Testis (tissue), 3 donors: ENCODE data around the gene BSG. TPM values are rescaled to one million over a fixed set of nuclear protein-coding genes. Genes with fewer than 3 reads are reported as not detected.

ENCODE experiments used
- DNase-seq: peaks from one replicate; pipeline ENCODE4 v3.0.0-alpha.2; 2019
- H3K27ac ChIP-seq, 2 donors: fragments of 200-600 bp; sonication (generic); one replicate each; pipeline ENCODE4 v1.5.1; 2019
- H3K27me3 ChIP-seq: fragments of 200-600 bp; sonication (generic); one replicate; pipeline ENCODE4 v1.5.1; 2019
- H3K36me3 ChIP-seq: fragments of 200-600 bp; sonication (generic); one replicate; pipeline ENCODE4 v1.5.1; 2017; ENCODE audit warnings: low read depth; ENCODE audit errors: missing control alignments
- H3K4me1 ChIP-seq: fragments of 200-600 bp; sonication (generic); one replicate; pipeline ENCODE4 v1.5.1; 2019
- H3K4me3 ChIP-seq, 2 donors: fragments of 200-600 bp; sonication (generic); one replicate each; pipeline ENCODE4 v1.5.1; 2017 to 2019
- H3K9me3 ChIP-seq: fragments of 200-600 bp; sonication (generic); one replicate; pipeline ENCODE4 v1.5.1; 2017
- POLR2A ChIP-seq: fragments of 450-650 bp; IDR thresholded peaks from one replicate; pipeline ENCODE4 v1.6.1; 2017; ENCODE audit warnings: antibody characterized with exemption, mild to moderate bottlenecking, moderate library complexity
- WGBS, 2 donors: methylation state at CpG; one replicate each; pipeline ENCODE4 v1.1.5; 2018; 5-methylcytosine and 5-hydroxymethylcytosine counted together
- intact Hi-C: fragments of 100-400 bp; cut with DNase I; formaldehyde crosslinking; loops from one replicate; pipeline ENCODE4 v1.15.1; 2023; ENCODE audit warnings: low total_unique reads
- polyA plus RNA-seq: library from polyadenylated mRNA; stranded (reverse); fragments of 350-450 nt; fragmentation: Illumina TruSeq; extraction: RNeasy Lipid Tissue Mini Kit (QIAGEN cat#74804); gene quantifications from one replicate; pipeline ENCODE4 v1.2.3, GENCODE V29; 2014; ENCODE audit warnings: low read depth, low replicate concordance; ENCODE audit not compliant: insufficient read depth
- total RNA-seq, 2 donors: library from RNA; depleted of rRNA; stranded (reverse); fragments of >200 nt; gene quantifications; one replicate each; pipeline ENCODE4 v1.2.3, GENCODE V29; 2016
- TF ChIP-seq, protein P1 (sequence below), 3 experiments: fragments of 450-650 bp in 2 of 3; fragments of 200-600 bp in 1 of 3; sonication (generic) in 1 of 3; IDR thresholded peaks; one replicate each; pipeline ENCODE4 v1.5.1; 2016 to 2019; ENCODE audit warnings: antibody characterized with exemption in 3 of 3, mild to moderate bottlenecking in 2 of 3, moderate library complexity in 1 of 3

Gene BSG
- total and polyA plus RNA-seq, 3 donors from 2014 or later, result 870 to 1,458 (median 1,391) TPM

DNA sequence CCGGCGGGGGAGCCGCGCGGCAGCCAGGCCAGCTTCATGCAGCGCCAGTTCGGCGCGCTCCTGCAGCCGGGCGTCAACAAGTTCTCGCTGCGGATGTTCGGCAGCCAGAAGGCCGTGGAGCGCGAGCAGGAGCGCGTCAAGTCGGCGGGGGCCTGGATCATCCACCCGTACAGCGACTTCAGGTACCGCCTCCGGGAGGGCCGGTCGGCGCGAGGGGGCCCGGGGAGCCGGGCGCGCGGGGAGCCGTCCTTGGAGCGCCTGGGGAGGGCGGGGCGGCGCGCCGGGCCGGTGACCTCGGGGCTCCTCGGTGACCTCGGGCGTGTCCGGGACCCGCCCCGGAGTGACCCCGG is 18.0 kb downstream of the BSG start:
- no peak overlapping the region for H3K27ac ChIP-seq
- no peaks in the 10 kb centered on the region for H3K36me3 ChIP-seq
- peaks cover 12% of the 10 kb centered on the region for H3K4me1 ChIP-seq
- no peak for TF ChIP-seq POLR2A
- TF ChIP-seq, protein P1, sequence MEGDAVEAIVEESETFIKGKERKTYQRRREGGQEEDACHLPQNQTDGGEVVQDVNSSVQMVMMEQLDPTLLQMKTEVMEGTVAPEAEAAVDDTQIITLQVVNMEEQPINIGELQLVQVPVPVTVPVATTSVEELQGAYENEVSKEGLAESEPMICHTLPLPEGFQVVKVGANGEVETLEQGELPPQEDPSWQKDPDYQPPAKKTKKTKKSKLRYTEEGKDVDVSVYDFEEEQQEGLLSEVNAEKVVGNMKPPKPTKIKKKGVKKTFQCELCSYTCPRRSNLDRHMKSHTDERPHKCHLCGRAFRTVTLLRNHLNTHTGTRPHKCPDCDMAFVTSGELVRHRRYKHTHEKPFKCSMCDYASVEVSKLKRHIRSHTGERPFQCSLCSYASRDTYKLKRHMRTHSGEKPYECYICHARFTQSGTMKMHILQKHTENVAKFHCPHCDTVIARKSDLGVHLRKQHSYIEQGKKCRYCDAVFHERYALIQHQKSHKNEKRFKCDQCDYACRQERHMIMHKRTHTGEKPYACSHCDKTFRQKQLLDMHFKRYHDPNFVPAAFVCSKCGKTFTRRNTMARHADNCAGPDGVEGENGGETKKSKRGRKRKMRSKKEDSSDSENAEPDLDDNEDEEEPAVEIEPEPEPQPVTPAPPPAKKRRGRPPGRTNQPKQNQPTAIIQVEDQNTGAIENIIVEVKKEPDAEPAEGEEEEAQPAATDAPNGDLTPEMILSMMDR (IDR thresholded peaks at IDR 0.05), result no peak
- H3K4me3 ChIP-seq, result peak overlapping the region in 1 of 2 donors; percentile 23
- intact Hi-C loops, result no loop called here
- no CpG with 5 or more reads among the region's 50 CpGs for WGBS, 2 donors
- H3K27me3 ChIP-seq, result no peaks in the 10 kb centered on the region
- DNase-seq, result no peak
- no peaks in the 10 kb centered on the region for H3K9me3 ChIP-seq

DNA sequence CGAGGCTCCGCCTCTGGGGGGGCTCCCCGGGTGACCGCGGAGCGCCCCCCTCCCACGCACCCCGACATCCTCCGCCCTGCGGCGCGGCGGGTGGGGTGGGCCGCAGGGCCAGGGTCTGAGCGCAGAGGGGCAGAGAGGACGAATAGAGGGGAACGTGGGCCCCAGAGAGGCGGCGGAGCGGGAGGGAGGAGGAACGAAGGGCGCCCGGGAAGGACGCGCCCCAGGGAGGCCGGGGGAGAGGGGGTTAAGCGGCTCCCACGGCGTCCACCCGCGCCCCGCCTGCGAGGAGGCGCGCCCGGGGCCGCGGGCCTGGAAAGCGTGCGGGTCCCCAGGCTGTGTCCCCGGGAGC is 18.3 kb downstream of the BSG start:
- no peaks in the 10 kb centered on the region for H3K27me3 ChIP-seq
- no peaks in the 10 kb centered on the region for H3K36me3 ChIP-seq
- H3K27ac ChIP-seq, result no peak overlapping the region
- no peaks in the 10 kb centered on the region for H3K9me3 ChIP-seq
- TF ChIP-seq, protein P1 (IDR thresholded peaks at IDR 0.05), result no peak
- TF ChIP-seq POLR2A, result no peak
- no peak for DNase-seq
- H3K4me3 ChIP-seq, result peak overlapping the region in 1 of 2 donors; percentile 23
- 3% methylated on average over 36 of the region's 41 CpGs; no CpG with 5 or more reads in 1 of the 2 donors for WGBS, 2 donors
- intact Hi-C loops, result no loop called here
- H3K4me1 ChIP-seq, result peaks cover 12% of the 10 kb centered on the region

DNA sequence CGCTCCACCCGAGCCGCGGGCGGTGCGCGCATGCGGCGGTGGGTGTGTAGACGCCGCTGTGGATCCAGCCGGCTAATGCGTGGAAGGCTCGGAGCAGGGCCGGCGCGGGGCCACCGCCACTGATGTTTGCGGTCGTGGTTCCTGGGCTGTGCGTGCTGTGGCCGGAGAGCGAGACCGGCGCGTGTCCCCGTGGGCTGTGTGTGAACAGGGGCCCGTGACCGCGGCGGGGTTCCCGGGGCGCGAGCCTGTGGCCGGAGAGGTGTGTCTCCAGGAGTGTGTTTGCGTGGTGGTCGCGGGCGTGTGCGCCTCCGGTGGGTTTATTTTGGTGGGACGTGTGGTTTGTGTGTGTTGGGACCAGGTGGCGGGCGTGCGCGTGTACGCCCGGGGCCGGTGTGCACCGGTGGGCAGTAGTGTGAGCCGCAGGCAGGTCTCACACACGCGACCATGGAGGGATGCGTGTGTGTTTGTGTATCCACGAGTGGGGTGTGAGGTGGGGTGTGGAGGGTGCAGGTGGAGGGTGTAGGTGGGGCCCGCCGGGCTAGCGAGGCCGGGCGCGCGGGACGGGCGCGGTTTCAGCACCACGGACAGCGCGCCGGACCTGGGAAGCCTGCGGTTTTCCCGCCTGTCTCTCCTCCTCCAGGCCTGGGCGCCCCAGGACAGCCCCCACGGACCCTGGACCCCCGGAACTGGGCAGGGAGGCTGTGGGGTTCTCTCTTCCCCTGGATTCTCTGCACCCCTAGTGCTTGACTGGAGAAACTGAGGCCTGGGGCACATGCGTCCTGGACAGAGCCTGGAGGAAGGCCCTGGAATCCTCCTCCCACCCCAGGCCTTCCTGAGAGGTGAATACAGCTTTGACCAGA is 18.9 kb downstream of the BSG start:
- no peak for DNase-seq

DNA sequence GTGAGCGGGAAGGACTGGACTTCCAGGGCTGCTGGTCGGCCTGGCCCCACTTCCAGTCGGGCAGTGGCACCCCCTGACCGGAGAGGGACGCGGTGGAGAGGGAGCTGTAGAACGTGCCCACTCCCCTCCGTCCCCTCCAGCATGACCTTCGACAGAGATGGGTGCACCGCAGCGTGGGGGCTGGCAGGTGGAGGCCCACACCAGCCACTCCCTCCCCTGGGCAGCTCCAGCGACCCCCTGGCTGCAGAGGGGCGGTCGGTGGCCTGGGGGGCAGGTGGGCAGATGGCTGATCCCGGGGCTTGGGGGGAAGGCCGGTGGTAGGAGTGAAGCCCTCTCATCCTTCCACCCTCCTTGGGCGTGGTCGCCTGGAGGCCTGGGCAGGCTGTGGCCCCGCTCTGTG is 19.7 kb downstream of the BSG start:
- no peak overlapping the region for H3K27ac ChIP-seq
- no peak for DNase-seq
- 79% methylated on average over 17 of the region's 19 CpGs; no CpG with 5 or more reads in 1 of the 2 donors for WGBS, 2 donors
- H3K27me3 ChIP-seq, result no peaks in the 10 kb centered on the region
- H3K9me3 ChIP-seq, result no peaks in the 10 kb centered on the region
- H3K36me3 ChIP-seq, result no peaks in the 10 kb centered on the region
- TF ChIP-seq, protein P1 (IDR thresholded peaks at IDR 0.05), result no peak
- no peak for TF ChIP-seq POLR2A
- peaks cover 12% of the 10 kb centered on the region for H3K4me1 ChIP-seq
- H3K4me3 ChIP-seq, result no peak overlapping the region
- intact Hi-C loops, result no loop called here

More for the DNA sequence above, 18.9 kb downstream of the BSG start:
- Histone ChIP-seq H3K27ac (no peak overlapping the region), H3K4me3 (peak overlapping the region in 1 of 2 donors; percentile 23), H3K27me3 (no peaks in the 10 kb centered on the region), H3K4me1 (peaks cover 12% of the 10 kb centered on the region), H3K9me3 (no peaks in the 10 kb centered on the region), H3K36me3 (no peaks in the 10 kb centered on the region)
- intact Hi-C loops, result no loop called here
- TF ChIP-seq, protein P1 (IDR thresholded peaks at IDR 0.05), result no peak
- TF ChIP-seq POLR2A, result no peak
- 28 to 32% methylated on average over 43 to 63 of the region's 75 CpGs for WGBS, 2 donors

DNA sequence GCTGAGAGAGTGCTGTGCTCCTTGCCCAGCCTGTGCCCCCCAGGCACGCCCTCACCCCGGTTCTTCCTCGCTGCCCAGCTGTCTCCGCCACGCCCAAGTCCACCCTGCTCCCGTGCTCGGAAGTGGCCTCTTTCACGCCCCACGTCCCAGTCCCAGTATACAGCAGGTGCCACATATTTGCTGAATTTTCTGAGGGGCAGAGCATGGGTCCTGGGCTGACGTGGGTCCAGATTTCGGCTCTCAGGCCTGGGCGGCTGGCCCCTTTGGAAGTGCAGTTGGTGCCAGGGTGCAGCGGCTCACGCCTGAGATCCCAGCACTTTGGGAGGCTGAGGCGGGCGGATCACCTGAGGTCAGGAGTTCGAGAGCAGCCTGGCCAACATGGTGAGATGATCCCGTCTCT is 20.7 kb downstream of the BSG start:
- H3K36me3 ChIP-seq, result no peaks in the 10 kb centered on the region
- no peak for DNase-seq
- H3K9me3 ChIP-seq, result no peaks in the 10 kb centered on the region
- no peak overlapping the region for H3K4me3 ChIP-seq
- H3K27me3 ChIP-seq, result no peaks in the 10 kb centered on the region
- intact Hi-C loops, result no loop called here
- 83 to 89% methylated on average over 17 to 18 of the region's 18 CpGs for WGBS, 2 donors
- H3K4me1 ChIP-seq, result peaks cover 8% of the 10 kb centered on the region
- TF ChIP-seq POLR2A, result no peak
- TF ChIP-seq, protein P1 (IDR thresholded peaks at IDR 0.05), result no peak
- no peak overlapping the region for H3K27ac ChIP-seq
